ENCODE results near the gene METAP1.

METAP1 gene

DNA sequence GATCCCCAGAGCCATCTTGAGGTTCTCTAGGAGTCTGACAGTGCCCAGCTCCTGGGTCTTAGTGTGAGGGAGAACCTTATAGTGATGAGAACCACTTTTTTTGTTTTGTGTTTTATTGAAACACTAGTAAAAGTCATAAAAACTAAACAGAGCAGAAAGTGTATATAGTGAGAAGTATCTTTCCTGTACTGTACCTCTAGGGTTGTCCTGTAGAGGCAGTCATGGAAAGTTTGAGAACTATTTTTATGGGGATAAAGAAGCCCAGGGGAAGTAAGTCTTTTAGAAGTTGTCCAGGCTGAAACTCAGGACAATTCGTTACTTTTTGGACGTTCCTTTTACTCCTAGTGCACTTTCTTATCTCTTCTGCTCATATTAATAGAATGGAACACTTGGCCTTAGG lies 52.2 kb downstream of the METAP1 start:
- in situ Hi-C loops (cut with HindIII; ENCODE audit: low sequenced_read_pairs): no loop called here
- H3K4me3 ChIP-seq (ENCODE audit: low read depth, low read length): no peak overlapping the region
- TF ChIP-seq, protein P1, sequence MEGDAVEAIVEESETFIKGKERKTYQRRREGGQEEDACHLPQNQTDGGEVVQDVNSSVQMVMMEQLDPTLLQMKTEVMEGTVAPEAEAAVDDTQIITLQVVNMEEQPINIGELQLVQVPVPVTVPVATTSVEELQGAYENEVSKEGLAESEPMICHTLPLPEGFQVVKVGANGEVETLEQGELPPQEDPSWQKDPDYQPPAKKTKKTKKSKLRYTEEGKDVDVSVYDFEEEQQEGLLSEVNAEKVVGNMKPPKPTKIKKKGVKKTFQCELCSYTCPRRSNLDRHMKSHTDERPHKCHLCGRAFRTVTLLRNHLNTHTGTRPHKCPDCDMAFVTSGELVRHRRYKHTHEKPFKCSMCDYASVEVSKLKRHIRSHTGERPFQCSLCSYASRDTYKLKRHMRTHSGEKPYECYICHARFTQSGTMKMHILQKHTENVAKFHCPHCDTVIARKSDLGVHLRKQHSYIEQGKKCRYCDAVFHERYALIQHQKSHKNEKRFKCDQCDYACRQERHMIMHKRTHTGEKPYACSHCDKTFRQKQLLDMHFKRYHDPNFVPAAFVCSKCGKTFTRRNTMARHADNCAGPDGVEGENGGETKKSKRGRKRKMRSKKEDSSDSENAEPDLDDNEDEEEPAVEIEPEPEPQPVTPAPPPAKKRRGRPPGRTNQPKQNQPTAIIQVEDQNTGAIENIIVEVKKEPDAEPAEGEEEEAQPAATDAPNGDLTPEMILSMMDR (IDR thresholded peaks at IDR 0.05; ENCODE audit: low read depth, low read length, missing control alignments): no peak
- DNase-seq (ENCODE audit: low read depth): no peak

DNA sequence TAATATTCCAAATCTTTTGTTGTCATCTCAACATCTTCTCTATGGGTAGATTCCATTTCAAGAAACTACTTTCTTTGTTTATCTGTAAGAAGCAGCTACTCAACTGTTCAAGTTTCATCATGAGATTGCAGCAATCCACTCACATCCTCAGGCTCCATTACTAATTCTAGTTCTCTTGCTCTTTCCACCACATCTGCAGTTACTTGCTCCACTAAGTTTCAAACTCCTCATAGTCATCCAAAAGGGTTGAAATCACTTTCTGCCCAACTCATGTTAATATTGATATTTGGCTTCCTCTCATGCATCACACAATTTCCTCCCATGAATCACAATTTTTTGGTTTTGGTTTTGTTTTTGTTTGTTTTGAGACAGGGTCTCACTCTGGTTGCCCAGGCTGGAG lies 57.4 kb downstream of the METAP1 start:
- H3K4me3 ChIP-seq (ENCODE audit: low read depth, low read length): no peak overlapping the region
- no peak for DNase-seq (ENCODE audit: low read depth)
- TF ChIP-seq, protein P1 (IDR thresholded peaks at IDR 0.05; ENCODE audit: low read depth, low read length, missing control alignments): no peak
- in situ Hi-C loops (cut with HindIII; ENCODE audit: low sequenced_read_pairs): no loop called here

DNA sequence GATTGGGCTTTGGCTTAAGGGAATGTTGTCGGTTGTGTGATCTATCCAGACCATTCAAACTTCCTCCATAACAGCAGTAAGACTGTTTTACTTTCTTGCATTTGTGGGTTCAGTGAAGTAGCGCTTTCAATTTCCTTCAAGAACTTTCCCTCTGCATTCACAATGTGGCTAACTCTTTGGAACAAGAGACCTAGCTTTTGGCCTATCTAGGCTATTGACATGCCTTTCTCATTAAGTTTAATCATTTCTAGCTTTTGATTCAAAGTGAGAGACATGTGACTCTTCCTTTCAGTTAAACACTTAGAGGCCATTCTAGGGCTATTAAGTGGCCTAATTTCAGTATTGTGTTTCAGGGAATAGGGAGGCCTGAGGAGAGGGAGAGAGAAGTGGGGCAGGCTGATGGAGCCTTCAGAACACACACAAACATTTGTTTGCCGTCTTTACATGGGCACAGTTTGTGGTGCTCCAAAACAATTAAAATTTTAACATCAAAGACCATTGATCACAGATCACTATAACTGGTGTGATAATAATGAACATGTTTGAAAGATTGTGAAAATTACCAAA lies 59.0 kb downstream of the METAP1 start:
- in situ Hi-C loops (cut with HindIII; ENCODE audit: low sequenced_read_pairs): no loop called here
- no peak for DNase-seq (ENCODE audit: low read depth)
- TF ChIP-seq, protein P1 (IDR thresholded peaks at IDR 0.05; ENCODE audit: low read depth, low read length, missing control alignments): no peak
- H3K4me3 ChIP-seq (ENCODE audit: low read depth, low read length): no peak overlapping the region

DNA sequence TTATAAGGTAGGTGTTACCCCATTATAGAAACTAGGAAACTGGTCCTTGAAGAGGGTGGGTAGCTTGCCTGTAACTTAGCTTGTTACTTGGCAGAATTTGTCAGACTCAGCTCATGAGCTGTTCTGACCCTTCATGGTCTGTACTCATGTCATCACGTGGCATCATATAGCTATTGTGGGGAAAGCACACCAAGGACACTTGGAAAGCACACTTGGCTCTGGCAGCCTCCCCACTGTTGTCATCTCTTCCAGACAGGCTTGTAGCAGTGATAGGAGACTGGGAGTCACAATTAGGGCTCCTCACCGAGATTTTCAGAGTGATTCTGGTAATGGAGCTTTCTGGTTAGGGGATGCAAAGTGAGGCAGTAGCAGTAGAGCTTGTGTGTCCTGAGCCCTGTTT lies 62.7 kb downstream of the METAP1 start:
- in situ Hi-C loops (cut with HindIII; ENCODE audit: low sequenced_read_pairs): no loop called here
- DNase-seq (ENCODE audit: low read depth): no peak
- TF ChIP-seq, protein P1 (IDR thresholded peaks at IDR 0.05; ENCODE audit: low read depth, low read length, missing control alignments): no peak
- H3K4me3 ChIP-seq (ENCODE audit: low read depth, low read length): no peak overlapping the region

DNA sequence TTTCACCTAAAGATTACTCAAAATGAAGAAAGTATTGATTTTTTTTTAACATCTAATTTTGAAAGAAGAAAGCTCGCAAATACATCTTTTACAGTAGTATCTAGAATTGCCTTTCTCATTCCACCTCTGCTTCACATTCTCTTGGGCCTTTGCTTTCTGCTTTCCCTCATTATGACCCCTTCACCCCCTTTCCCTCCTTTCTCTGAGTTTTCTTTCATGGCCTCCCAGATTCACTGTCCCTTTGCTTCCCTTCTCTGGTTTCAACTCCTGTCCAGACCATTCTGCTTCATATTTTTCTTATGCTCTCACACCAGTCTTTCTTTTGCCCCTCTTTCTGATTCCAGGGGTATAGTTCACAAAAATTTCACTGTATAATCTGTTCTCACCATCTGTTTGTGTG lies 64.0 kb downstream of the METAP1 start:
- TF ChIP-seq, protein P1 (IDR thresholded peaks at IDR 0.05; ENCODE audit: low read depth, low read length, missing control alignments): no peak
- H3K4me3 ChIP-seq (ENCODE audit: low read depth, low read length): no peak overlapping the region
- DNase-seq (ENCODE audit: low read depth): no peak
- in situ Hi-C loops (cut with HindIII; ENCODE audit: low sequenced_read_pairs): no loop called here

DNA sequence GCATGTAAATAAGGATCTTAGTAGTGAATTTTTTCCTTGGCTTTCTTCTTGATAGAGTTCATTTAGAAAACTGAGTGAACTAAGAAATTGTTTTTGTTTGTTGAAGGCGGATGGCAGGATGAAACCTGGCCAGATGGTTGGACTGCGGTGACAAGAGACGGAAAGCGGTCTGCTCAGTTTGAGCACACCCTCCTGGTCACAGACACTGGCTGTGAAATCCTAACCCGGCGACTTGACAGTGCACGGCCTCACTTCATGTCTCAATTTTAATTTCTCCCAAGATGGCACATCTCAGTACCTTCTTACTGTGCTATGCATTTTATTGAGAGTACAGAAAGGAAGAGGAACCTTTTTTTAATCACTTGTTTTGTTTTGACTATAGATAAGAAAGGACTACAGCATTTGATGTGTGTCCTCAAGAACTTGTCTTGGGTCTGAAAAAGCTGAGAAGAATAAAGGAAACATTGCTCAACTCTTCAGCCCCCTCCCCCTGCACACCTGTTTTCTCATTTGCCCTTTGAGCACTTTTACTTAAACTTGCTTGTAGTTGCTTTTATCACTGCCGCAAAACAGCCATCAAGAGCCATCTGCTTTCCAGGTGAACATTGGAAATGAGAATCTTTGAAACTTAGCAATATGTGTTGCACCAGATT lies 65.7 kb downstream of the METAP1 start:
- DNase-seq (ENCODE audit: low read depth): no peak
- H3K4me3 ChIP-seq (ENCODE audit: low read depth, low read length): no peak overlapping the region
- in situ Hi-C loops (cut with HindIII; ENCODE audit: low sequenced_read_pairs): no loop called here
- TF ChIP-seq, protein P1 (IDR thresholded peaks at IDR 0.05; ENCODE audit: low read depth, low read length, missing control alignments): no peak

Data from astrocyte of the cerebellum (primary cell).